Measurements from ENCODE around the gene ILK.

The ILK gene

DNA sequence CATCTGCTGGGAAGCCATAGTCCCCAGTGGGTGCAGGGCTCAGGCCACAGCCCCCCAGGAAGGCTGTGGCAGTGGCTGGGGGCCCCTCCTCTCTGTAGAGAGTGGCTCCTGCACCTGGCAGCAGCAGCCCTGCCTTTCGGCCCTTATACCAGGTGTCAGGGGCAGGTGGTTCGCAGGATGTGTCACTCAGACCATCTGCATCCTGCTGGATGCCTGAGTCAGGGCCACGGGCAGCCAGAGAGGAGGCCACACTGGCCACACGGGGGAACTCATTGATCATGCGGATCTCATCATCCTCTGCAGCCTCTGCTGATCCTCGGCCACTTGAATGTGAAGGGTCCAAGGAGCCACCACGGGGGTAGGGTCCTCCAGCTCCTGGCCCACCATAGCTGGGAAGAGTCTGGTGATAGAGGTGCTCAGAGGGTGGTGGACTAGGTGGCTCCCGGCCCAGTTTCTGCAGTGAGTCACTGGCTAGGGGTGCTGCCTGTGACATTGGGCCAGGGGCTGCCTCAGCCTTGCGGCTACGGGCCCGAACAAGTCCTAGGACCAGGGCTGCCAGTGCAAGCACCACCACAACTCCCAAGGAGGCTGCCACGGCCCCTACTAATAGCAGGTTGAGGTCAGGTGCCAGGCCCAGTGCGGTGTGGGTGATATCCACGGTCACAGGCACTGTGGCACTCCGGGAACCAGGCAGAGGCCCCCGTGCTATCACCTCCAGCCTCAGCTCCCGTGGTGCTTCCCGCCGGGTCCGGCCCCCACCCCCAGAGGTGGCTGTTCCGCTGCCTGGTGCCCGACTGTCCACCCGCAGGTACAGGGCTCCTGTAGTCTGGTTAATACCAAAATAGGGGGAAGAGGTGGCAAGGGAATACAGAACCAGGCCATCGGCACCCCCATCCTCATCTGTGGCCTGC, 18.9 kb downstream of the ILK start:
- DNase-seq, result no peak

GRCh38 chr11:6623391-6624363, 20.1 kb downstream of the ILK start:
- no peak for DNase-seq

GRCh38 chr11:6625156-6625831, 21.7 kb downstream of the ILK start:
- DNase-seq, result no peak

DNA sequence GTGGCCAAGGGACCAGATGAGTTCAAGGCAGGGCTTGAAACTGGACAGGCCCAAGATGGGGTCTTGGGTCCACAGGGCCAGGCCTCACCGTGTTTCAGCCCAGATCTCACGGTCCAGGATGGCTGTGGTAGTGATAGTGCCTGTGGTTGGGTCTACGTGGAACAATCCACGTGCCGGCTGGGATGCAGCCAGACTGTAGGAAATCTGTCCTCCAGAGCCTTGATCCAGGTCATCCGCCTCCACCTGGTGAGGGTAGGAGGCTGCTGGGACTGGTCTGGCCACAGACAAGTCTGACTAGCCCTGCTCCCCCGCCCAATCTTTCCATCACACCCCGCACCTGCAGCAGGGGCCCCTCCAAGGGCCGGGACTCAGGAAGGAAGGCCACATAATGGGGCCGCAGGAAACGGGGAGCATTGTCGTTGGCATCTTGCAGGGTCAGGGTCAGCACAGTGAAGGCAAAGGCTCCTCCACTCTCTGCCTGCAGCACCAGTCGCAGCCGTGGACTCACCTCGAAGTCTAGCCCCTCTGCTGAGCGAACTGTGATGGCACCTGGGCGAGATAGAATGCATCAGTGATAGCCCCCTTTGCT, 22.4 kb downstream of the ILK start:
- no peak for DNase-seq

- DNase-seq, result no peak
These were observed 23.6 kb downstream of the ILK start for GRCh38 chr11:6626971-6627761.

GRCh38 chr11:6627762-6628241, 24.2 kb downstream of the ILK start:
- DNase-seq, result no peak

DNA sequence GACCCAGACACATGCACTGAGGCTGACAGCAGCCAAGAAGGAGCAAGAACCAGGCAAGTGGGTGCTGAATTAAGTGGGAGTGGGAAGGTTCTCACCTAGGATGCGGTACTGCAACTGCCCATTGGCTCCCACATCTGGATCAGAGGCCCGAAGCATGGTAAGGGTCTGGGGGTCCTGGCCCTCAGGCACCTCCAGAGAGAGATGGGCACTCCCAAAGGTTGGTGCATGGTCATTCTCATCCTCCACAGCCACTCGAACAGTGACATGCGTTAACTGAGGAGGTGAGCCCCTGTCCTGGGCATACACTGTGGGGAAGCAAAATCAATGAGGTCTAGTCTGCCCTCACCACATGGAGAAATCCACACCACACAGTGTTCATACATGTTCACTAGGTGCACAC, 25.0 kb downstream of the ILK start:
- DNase-seq, result no peak

- no peak for DNase-seq
These were observed 26.0 kb downstream of the ILK start for GRCh38 chr11:6629573-6629891.

DNA sequence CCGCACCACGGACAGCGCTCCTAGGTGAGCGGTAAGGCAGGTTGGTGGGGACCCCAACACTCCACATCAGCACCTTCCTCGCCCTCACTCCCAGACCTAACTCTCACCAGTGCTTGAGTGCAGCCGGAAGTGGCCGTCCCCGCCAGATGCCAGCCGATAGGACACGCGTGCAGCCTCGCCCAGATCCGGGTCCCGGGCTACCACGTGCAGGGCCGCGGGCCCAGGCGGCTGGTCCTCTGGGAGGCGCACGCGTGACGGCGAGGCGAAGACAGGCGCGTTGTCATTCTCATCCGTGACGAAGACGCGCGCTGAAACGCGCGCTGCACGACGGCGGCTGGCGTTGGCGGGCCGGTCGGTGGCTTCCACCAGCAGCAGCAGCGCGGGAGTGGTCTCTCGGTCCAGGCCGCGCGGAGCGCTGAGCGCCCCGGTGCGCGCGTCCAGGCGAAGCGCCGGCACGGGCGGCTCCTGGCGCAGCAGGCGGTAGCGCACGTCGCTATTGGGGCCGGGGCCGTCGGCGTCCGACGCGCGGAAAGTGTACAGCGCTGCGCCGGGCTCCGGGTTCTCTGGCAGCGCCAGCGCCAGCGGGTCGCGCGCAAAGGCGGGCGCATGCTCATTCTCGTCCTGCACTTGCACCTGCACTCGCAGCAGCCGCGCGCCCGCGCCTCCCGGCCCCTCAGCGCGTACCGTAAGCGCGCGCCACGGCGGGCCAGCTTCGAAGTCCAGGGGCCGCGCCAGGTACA, 26.5 kb downstream of the ILK start:
- no peak for DNase-seq

- no peak for DNase-seq
These were observed 27.2 kb downstream of the ILK start for GRCh38 chr11:6630632-6631291.

- DNase-seq, result no peak
These were observed 27.9 kb downstream of the ILK start for GRCh38 chr11:6631361-6631890.

GRCh38 chr11:6632116-6633073, 28.8 kb downstream of the ILK start:
- no peak for DNase-seq

- DNase-seq, result no peak
These were observed 30.1 kb downstream of the ILK start for GRCh38 chr11:6633422-6634408.

- DNase-seq, result no peak
These were observed 31.0 kb downstream of the ILK start for GRCh38 chr11:6634534-6634933.

- DNase-seq, result no peak
These were observed 31.7 kb downstream of the ILK start for GRCh38 chr11:6635082-6635932.

DNA sequence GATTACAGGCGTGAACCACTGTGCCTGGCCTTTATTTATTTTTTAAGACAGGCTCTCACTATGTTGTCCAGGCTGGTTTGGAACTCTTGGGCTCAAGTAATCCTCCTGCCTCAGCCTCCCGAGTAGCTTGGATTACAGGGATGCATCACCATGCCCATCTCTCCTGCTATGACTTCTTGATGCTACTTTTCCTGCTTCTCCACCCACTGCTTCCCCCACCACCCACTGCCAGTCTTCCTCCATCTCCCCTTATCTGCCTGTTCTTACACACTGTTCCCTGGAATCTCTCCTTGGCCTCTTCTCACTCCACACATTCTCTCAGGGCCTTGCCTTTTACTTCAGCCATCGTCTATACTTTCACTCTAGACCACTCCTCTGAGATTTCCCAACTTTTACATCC, 32.9 kb downstream of the ILK start:
- no peak for DNase-seq

DNA sequence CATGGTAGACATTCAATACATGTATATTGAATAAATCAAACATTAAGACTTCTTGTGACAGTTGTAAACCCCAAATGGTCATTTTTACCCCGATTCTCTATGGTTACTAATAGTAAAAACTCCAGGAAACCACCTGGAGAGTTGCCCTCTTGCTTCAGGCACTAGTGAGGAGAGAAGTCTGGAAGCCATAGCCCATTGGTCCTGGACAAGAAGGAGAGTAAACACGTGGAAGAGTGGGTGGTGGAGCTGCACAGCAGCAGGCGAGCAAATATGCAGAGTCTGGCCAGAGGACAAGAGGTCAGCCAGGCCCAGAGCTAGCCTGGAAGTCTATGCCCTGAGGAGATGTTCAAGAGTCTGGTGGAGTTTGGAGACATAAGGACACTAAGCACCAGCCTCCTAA, 34.3 kb downstream of the ILK start:
- no peak for DNase-seq

All from NCI-H524 treated with DMSO at 0.1 percent for 48 hours (cell line).